Activated CD8-positive, alpha-beta memory T cell treated with anti-CD3 and anti-CD28 coated beads for 4 hours (primary cell): ENCODE results near the gene PTOV1.

Experiments
- DNase-seq, 2 donors: peaks; one replicate each; pipeline ENCODE4 v3.0.0-alpha.2; 2020; ENCODE audit warnings: low read depth in 2 of 2

The PTOV1 gene

DNA sequence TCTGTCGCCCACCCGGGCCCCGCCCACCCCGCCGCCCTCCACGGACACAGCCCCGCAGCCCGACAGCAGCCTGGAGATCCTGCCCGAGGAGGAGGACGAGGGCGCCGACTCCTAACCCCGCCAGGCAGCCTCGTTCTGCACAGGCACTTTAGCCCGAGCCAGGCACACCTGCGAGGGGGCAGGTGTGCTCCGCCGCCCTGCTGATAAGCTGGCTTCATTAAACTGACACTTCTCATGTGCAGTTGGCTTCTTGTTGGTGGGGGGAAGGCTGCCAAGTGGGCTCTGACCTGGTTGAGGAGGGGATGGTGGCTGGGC is 37.5 kb downstream of the PTOV1 start:
- no peak for DNase-seq

DNA sequence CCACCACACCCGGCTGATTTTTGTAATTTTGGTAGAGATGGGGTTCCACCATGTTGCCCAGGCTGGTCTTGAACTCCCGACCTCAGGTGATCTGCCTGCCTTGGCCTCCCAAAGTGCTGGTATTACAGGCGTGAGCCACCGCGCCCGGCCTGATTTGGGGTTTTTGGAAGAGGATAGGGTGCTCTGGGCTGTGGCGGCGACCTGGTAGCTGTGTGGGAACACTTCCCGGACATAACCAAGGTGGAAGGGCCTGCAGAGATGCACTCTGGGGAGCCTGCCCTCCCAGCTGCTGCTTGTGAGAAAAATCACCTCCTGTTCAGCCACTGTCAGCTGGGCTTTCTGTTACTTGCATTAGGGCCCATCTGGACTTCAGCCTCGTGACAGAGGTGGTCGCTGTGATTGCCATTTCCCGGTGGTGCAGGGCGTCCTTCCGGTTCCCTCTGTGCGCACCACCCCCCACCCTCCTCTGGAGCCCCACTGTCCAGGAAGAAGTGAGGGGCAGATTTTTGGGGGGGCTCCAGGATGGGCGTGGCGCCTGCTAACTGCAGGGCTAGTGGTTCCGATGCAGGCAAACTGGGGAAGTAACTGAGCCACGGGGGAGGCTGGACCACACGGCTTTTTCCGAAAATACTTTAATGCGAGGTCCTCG is 38.2 kb downstream of the PTOV1 start:
- DNase-seq = no peak

DNA sequence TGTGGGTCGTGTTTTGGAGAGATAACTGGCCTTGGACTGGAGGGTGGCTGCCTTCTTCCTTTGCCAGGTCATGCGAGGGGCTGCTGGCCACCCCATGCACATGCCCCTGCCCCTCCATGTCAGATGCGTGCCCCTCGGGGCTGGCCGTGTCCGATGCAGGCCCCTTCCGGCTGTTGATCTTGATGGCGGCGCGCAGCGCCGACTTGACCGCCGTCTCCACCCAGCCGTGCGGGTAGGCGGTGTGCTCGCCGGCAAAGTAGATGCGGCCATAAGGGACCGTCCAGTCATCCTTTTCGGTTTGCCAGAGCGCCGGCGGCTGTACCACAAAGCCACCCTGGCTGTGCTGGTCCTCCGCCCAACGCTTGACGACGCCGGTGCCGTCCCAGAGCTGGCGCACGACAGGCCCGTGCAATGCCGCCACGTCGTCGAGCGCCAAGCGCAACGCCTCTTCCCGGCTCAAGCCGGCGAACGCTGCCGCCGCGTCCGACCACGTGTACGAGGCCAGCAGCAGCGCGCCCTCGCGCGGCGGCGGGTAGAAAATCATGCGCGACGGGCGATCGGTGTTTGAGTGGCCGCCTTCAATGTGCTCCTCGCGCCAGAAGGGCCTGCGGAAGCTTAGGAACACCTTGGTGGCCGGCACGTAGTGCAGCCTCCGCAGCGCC is 38.9 kb downstream of the PTOV1 start:
- peak; percentile 47 to 49 for DNase-seq

DNA sequence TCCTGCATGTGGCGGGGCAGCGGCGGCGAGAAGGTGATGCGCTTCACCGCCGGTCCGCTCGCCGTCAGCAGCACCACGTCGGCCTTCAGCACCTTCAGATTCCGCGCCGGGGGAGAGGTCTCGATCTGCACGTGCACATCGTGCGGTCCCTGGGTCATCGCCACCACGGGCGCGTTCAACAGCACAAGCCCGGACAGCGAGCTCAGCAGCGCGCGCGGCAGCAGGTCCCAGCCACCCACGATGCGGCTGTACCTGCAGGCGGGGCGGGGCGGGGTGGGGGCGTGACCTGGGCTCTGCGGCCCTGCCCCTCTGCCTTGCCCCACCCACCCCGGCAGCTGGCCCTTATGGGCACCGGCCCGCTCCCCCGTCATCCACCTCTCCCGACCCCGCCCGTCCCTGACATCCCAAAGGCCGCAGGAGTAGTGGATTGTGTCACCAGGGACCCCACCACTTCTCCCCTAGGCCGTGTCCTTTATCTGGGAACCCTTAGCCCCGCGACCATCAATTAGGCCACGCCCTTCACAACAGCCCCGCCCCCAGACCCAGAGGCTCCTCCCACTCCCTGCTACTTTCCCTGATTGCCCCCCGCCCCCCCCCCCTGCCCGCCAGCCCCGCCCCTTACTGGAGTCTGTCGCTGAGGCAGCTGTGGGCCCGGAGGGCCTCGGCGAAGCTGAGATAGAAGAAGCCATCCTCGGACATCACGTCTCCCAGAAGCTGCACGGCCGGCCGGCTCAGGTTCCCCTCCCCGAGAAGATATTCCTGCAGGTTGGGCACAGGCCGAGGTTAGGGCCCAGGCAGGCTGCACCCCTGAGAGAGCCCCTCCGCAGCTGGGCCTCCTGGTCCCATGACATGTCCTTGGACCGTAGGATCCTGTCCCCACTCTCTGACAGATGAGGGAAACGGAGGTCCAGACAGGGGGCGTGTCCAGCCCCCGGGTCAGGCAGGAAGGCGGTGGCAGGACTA is 39.7 kb downstream of the PTOV1 start:
- peak; percentile 33 to 46 for DNase-seq

DNA sequence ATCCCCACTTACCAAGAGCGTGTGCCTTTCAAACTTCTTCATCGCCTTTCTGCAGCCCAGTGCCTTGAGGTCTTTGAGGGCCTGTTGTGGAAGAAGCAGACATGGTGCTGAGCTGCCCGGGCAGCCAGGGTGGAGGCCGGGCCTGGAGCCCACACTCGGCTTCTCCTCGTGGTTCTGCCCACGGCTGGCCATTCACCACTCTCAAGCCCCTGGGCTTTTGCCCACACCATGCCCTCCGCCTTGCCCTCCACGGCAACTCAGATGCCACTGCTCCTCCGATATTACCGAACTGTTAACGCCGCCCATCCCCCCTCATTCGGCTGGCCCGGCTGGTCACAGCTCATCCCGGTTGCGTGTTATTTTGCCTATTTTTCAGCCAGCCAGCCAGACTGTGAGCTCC is 40.4 kb downstream of the PTOV1 start:
- no peak for DNase-seq

DNA sequence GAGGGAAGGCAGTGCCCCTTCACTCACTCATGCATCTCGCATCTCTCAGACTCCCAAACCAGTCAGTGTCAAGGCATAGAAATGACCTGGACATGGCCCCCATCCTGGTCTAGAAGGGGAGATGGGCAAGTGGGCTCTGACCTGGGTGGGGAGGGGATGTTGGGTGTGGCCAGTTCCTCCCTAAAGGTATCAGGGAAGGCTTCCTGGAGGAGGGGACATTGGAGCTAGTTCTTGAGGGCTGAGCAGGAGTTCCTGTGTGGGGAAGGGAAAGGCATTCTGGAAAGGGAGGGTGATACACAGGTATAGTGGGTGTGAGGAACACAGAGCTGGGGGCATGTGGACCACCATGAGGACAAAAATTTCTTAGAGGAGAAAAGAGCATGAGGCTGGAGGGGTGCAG is 41.8 kb downstream of the PTOV1 start:
- DNase-seq = no peak

DNA sequence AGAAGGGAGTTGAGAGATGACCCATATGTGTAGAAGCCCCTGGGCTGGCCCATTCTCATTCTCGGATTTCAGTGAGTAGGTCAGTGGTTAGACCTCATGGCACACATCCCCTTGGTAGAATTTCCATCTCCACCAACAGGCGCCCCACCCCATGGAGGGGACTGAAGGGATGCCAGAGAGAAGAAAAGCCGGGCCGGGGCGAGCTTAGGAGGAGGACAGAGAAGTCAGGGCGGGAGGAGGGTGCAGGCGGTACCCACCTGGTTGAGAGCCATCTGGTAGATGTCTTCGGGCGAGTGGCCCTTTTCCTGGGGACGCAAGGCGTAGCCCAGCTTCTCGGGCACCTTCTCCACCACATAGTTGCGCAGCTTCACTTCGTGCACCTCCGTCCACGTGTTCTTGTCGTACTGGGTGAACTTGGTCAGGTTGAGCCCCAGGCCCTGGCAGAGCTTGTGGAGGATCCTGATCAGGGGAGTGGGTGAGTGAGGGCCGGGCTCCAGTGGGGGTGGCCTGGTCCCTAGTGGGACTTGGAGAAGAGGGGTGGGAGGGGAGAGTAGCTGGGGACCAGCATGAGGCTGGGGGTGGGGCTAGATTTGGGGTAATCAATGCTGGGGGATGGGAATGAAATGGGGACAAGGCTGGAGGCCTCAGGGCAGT is 43.2 kb downstream of the PTOV1 start:
- DNase-seq = no peak

DNA sequence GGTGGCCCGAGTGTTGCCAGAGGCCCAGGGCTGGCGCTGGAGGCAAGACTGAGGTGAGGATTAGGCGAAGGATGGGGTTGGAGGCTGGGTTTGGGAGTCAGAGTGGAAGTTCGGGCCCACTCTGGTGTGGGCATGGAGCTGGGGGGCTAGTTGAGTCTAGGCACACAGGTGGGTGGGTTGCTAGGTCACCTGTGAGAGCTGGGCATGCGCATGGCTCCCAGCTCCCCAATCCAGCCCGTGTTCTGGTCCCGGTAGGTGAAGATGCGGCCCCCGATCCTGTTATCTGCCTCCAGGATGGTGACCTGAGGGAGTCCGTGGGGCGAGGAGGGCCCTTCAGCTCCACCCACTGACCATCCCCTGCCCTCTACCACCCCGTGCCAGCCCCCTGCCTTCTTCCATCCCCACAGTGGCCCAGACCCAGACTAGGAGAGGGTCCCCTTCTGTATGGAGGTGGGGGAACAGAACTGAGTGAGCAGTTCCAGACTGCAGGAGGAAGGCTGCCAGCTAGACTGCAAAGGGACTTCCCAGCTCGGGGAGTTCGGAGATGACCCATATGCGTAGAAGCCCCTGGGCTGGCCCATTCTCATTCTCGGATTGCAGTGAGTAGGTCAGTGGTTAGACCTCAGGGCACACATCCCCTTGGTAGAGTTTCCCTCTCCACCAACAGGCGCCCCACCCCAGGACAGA is 44.1 kb downstream of the PTOV1 start:
- no peak for DNase-seq

DNA sequence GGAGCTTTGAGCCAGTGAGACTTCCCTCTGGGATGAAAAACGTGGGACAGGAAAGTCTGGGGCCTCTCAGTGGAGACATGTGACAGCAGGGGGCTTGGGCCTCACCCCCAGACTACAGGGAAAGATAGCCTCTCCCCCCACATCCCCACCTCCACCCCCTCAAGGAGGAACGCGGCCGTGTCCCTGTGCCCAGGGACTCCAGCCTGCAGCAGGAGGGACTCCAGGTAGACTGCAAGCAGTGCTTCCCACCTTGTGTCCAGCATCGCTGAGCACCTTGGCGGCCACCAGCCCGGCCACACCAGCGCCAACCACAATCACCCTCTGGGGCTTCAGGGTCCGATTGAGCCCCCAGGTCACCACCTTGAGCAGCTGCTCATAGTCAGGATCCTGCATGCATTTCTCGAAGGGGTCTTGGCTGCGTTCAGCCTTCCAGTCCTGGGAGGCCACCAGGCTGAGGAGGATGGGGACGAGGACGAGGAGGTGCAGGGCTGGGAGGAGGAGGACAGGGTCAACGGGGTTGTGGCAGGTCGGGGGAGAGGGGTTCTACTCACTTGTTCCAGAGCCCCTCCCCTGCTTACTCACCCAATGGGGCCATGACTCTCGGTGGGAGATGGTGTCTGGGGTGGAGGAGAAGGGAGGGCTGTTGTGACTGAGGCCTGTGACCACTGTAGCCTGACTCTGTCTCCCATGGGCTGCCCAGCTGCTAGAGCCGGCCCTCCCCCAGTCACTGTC is 44.8 kb downstream of the PTOV1 start:
- DNase-seq = no peak

DNA sequence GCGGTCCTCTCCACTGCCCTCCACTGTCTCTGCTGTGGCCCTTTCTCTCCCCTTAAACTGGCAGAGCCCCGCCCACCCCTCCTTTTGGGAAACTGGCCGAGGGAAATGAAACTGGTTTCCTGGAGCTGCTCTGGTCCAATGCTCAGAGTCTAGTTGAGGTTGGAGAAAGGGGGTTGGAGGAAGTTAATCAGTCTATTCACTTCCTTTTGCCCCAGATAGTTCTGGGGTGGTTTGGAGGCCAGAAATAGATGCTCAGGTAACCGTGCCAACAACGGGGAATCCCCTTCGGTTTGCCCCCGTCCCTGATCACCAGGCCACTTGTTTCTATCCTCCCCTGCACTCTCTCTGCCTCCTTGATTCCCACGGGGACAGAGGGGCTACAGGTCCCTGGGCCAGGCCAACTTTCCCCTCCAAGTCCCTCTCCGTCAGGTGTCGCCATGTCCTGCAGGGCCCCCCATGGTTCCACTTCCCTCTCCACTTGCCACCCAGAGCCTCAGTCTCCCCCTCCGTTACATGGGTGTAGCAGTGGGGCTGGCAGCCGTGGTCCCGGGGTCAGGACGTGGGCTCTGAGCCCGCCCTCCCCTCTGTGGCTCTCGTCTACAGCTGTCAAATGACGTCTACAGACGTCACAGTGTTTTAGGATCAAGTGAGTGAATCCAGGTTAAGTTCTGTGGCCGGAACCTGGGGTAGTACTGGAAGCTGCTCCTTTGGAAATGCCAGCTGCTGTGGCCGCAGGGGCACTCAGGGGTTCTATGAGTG is 46.1 kb downstream of the PTOV1 start, which contains the start of gene IL4I1:
TSS of gene IL4I1 (minus strand) at position 25 of the 759 bp plus-strand sequence. CDS start 727 bp downstream, outside the sequence.
- DNase-seq = peak; percentile 31 to 48

DNA sequence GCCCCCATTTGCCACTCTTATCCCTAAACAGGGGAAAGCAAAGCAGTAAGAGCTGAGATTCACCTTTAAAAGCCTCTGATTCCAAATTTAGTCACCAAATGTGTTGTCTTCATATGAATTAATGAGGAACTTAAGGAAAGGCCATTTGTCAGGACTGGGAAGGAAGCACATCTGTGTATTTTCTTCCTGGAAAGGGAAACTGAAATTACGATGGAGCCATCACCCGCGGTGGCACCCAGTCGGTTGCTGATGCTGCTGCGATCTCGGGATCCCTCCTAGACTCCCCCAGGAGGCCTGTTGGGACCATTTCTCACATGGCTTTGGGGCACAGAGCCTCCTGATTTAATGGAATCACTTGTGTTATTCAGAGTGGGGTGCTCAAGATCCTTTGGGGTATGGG is 53.2 kb downstream of the PTOV1 start:
- no peak for DNase-seq

DNA sequence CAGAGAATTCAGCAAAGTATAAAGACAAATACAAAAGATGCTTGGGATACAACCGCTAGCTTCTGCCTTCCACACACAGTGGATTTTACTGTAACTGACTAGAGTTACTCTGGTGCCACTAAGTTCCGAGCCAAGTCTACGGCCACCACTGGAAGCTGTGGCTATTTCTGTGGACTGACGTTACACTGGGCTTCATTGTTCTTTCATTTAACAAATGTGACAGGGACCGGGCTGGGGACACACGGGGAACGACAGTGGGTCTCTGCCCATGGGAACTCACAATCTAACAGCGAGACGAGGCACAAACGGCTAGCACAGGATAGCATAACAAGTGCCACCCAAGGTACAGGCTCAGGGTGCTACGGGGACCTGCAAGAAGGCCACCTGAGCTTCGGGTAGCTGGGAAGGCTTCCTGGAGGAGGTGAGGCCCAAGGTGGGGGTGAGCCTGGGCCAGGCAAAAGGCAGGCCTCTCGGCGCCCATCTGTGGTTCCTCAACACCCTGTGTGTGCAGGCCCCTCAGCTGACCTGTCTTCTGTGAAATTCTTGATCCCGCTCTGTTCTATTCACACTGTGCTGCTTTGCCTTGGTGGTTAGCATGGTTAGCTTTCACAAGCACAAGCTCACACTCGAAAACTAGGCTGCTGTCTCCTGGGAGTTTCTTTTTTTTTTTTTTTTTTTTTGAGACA is 56.1 kb downstream of the PTOV1 start:
- no peak for DNase-seq

DNA sequence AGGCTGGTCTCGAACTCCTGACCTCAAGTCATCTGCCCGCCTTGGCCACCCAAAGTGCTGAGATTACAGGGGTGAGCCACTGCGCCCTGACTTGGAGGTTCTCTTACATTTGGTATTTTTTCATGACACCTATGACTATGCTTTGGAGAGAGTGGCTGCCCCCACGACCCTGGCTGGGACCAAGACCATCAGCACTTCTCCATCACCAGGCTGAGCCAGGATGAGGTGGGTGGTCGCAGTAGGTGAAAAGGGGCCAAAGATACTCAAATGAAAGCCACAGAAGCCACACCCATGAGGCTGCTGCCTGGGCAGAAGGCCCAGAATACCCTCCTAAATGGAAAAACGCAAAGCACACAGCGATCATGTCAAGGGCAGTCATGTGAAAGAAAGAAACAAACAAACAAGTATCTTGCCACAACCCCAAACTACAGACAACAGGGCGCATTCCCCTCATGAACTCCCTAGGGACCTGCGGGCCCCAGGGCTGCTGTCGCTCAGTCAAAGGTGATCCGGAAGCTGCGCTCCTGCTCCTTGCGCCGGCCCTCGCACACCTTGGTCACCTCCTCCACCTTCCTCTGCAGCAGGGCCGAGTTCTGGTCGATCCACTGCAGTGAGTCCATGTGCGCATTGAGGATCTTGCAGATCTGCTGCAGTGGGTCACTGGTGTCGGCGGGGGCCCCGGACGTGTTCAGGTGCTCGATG is 56.9 kb downstream of the PTOV1 start:
- no peak for DNase-seq

DNA sequence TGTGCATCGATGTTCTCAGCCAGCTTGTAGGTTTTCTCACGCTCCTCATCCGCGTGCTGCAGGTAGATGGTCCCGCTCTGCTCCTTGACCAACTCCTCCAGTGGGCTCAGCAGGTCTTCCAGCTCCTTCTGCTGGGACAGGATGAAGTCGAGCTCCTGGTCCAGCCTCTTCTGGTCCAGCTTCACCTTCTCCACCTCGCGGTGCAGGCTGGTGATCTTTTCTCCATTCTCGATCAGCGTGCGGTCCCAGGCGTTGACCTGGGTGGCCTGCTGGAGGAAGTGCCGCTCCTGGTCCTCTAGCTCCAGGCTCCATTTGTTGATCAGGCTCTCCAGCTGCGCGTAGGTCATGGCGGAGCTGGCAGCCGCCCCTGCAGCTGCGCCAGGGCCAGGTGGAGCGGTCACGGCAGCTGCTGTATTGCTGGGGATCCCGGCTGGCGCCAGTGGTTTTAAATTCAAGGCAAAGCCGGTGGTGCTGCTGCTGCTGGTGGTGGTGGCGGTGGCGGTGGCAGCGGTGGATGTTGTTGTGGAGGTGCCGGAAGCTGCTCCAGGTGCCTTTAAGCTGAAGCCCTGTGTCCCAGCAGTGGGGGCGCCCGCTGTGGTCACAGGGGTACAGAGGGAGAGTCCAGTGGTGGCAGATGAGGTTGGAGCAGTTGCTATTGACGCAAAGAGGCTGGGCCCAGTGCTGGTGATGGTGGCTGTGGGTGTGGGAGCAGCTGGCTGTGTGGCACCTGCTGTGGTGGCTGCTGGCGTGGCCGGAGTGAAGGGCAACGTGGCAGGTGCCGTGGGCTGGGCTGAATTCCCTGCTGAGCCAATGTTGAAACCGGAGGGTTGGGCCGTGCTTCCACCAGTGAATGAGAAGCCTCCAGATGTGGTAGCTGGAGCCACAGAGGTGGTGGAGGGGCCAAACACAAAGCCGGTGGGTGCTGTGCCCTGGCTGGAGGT is 57.8 kb downstream of the PTOV1 start:
- no peak for DNase-seq

DNA sequence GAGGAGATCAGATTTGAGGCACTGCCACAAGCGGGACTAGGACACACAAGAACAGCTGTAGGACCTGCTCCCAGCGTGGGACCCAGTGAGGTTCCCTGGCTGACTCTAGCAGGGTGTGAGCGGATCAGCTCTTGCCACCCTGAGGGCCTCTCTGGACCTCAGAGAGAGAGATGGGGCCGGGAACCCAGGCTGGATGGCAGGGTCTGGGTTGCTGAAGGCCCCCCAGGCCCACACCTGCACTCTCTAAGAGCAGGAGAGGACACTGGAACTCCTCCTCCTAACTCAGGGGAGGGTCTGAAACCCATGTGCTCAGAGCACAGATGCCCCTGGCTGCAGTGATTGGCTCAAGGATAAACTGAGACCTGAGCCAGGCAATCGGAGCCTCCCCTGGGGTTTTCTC is 59.2 kb downstream of the PTOV1 start:
- DNase-seq = no peak
